ENCODE measurements around the gene CIT.

CIT gene

GRCh38 chr12:119788786-119789185 lies 88.3 kb downstream of the CIT start:
- TF ChIP-seq, protein P1, sequence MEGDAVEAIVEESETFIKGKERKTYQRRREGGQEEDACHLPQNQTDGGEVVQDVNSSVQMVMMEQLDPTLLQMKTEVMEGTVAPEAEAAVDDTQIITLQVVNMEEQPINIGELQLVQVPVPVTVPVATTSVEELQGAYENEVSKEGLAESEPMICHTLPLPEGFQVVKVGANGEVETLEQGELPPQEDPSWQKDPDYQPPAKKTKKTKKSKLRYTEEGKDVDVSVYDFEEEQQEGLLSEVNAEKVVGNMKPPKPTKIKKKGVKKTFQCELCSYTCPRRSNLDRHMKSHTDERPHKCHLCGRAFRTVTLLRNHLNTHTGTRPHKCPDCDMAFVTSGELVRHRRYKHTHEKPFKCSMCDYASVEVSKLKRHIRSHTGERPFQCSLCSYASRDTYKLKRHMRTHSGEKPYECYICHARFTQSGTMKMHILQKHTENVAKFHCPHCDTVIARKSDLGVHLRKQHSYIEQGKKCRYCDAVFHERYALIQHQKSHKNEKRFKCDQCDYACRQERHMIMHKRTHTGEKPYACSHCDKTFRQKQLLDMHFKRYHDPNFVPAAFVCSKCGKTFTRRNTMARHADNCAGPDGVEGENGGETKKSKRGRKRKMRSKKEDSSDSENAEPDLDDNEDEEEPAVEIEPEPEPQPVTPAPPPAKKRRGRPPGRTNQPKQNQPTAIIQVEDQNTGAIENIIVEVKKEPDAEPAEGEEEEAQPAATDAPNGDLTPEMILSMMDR (IDR thresholded peaks at IDR 0.05; ENCODE audit: insufficient read depth, missing control alignments) = no peak
- DNase-seq (ENCODE audit: insufficient read length, low spot score) (no peak), FAIRE-seq (no peak)

- TF ChIP-seq, protein P1 (IDR thresholded peaks at IDR 0.05; ENCODE audit: insufficient read depth, missing control alignments) = no peak
- FAIRE-seq (no peak), DNase-seq (ENCODE audit: insufficient read length, low spot score) (no peak)
These were observed 90.6 kb downstream of the CIT start for GRCh38 chr12:119786539-119786938.

DNA sequence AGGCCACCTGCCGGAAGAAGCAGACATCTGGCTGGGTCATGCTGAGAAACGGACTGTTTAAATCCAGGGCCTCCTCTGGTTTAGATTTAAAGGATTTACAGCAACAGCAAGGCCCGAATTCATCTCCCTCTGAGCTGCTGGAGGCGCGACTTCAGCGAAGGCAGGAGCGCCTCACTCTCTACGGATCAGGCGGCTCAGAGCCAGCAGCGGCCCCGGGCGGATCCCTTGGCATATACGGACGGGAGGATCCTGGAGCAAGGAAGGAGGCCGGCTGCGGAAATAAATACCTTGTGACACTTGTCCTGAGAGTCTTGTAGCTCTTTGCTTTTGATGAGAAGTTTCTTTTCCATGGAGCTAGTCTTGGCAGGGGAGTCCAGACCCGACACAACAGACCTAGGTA lies 92.4 kb downstream of the CIT start:
- DNase-seq (ENCODE audit: insufficient read length, low spot score) (no peak), FAIRE-seq (no peak)
- TF ChIP-seq, protein P1 (IDR thresholded peaks at IDR 0.05; ENCODE audit: insufficient read depth, missing control alignments) = no peak

DNA sequence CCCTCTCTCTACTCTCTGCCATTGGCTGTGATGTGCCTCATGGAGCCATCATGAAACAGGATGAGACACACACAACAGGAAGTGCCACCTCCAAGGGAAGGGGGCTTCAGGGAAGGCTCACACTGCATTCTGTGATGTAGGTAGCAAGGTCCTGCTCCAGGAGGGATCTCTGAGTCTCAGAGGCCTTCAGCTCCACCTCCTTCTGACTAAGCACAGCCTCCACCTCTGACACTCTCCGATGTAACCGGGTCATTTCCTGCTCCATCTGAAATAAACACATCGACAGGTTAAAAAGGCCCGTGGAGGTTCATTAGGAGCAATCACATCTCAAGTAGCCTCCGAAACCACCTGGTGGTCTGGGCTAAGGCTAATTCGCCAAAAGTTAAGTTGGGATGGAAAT lies 93.3 kb downstream of the CIT start:
- TF ChIP-seq, protein P1 (IDR thresholded peaks at IDR 0.05; ENCODE audit: insufficient read depth, missing control alignments) = no peak
- FAIRE-seq (no peak), DNase-seq (ENCODE audit: insufficient read length, low spot score) (no peak)

DNA sequence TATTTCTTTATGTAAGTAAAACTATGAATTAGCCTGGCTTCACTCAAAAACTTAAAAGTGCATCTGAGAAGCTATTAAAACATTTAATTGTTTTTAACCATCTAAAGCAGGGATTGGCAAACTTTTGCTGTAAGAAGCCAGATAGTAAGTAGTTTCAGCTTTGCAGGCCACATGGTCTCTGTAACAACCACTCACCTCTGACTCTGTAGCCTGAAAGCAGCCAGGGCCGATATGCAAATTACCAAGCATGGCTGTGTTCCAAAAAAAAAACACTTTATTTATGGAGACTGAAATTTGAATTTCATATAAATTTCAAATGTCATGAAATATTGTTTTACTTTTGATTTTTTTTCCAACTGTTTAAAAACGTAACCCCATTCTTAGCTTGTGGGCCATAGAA lies 95.3 kb downstream of the CIT start:
- FAIRE-seq (no peak), DNase-seq (ENCODE audit: insufficient read length, low spot score) (no peak)

DNA sequence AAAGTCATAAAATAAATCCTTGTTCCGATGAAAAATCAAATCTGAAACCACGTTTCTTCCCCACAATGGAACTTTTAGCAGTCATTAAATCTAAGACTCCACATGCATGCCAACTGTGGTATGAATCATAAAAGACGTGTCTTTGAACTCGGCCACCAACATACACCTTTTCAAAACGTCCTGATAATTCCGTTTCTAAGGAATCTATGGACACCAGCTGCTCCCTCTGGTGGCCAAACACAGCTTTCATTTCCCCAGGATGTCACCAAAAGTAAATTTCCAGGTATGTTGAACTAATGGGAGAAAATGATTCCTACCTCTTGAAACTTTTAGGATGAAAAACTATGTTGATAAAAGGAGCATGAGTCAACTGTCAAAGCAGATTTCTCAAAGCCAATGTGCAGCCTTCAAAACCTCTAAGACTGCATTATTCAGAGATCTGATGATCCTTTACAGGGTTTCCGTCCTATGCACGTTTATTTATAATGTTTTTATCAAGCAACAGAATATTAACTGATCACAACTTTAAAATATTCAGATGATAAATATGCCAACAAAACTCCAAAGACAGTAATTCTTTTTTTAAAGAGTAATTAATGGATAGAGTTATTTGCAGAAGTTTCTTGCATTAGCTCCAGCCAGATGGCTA lies 96.2 kb downstream of the CIT start:
- TF ChIP-seq, protein P1 (IDR thresholded peaks at IDR 0.05; ENCODE audit: insufficient read depth, missing control alignments) = peak; percentile 78
- FAIRE-seq = no peak
- peak; percentile 28 for DNase-seq (ENCODE audit: insufficient read length, low spot score)

More for the DNA sequence above, 95.3 kb downstream of the CIT start:
- TF ChIP-seq, protein P1 (IDR thresholded peaks at IDR 0.05; ENCODE audit: insufficient read depth, missing control alignments) = no peak

DNA sequence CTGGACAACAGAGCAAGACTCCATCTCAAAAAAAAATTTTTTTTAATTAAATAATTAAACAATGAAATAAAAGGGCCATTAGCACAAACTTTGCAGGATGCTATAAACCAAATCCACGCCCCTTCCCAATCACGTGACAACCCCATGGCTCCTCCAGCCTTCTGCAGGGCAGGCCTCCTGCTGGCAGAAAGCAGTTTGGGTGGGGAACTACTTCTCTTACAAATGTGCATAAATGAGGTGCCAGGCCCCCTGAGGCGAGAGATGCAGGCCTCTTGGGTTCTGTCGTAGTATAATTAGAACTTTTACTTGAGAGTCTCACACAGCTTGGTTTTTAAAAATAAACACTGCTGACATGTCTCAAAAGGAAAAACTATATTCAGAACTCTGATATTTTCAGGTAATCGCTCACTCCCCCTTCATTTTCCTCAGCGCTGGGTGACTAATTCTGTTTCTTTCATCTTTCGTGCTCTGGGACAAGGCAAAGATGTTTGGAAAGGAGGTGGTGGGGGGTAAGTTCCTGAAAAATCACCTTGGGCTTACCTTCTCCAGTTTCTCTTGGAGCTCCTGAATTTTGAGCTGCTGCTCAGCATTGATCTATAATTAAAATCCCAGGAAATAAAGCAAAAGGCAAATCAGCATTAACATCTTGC lies 101.7 kb downstream of the CIT start:
- TF ChIP-seq, protein P1 (IDR thresholded peaks at IDR 0.05; ENCODE audit: insufficient read depth, missing control alignments) = no peak
- DNase-seq (ENCODE audit: insufficient read length, low spot score) (no peak), FAIRE-seq (no peak)
